GM12891 (cell line): ENCODE measurements around the gene LHFPL6.

Experiments used
- PAX5 ChIP-seq: IDR thresholded peaks from 2 replicates; pipeline ENCODE4 v1.6.1; 2011; ENCODE audit warnings: low read length, moderate library complexity, mild to moderate bottlenecking; ENCODE audit not compliant: insufficient read depth, severe bottlenecking
- POLR2A ChIP-seq: IDR thresholded peaks from 2 replicates; pipeline ENCODE4 v1.6.1; 2011; ENCODE audit warnings: low read depth, low read length, control low read depth
- POLR2AphosphoS5 ChIP-seq: IDR thresholded peaks from 2 replicates; pipeline ENCODE4 v1.6.1; 2011; ENCODE audit warnings: low read depth, low read length, control low read depth
- POU2F2 ChIP-seq: IDR thresholded peaks from 2 replicates; pipeline ENCODE4 v1.6.1; 2011; ENCODE audit warnings: low read depth, mild to moderate bottlenecking, control low read depth, low read length, moderate library complexity
- SPI1 ChIP-seq: IDR thresholded peaks from 2 replicates; pipeline ENCODE4 v1.6.1; 2011; ENCODE audit warnings: low read depth, low read length, control low read depth
- TAF1 ChIP-seq: IDR thresholded peaks from 2 replicates; pipeline ENCODE4 v1.6.1; 2011; ENCODE audit warnings: low read depth, low read length, control low read depth

- no peak for TF ChIP-seq POLR2AphosphoS5
- no peak for TF ChIP-seq POLR2A
- TF ChIP-seq SPI1 = no peak
- no peak for TF ChIP-seq TAF1
- no peak for TF ChIP-seq PAX5
- no peak for TF ChIP-seq POU2F2
These were observed 116.2 kb downstream of the LHFPL6 start for GRCh38 chr13:39486758-39487157.
